ENCODE results near the gene MRTFB. TPM values are rescaled to one million over a fixed set of nuclear protein-coding genes. Genes with fewer than 3 reads are reported as not detected.
"Not testable (repeated sequence)": the region's sequence is repeated elsewhere in the genome, so short reads cannot be mapped to it uniquely, and the experiment has no call there.

MRTFB gene
- total RNA-seq (2014; rRNA removed; shearing (Covaris generic)), result 6.5 TPM in 2 replicates

- peak; percentile 87 for DNase-seq (ENCODE audit: low spot score)
These were observed at the start of gene MRTFB for GRCh38 chr16:14070877-14071575. Gene MRTFB, plus strand, starts transcription at chr16:14071319. Its CDS starts 69,288 bp downstream, at chr16:14140607.

- DNase-seq (ENCODE audit: low spot score), result not testable (repeated sequence)
These were observed 47.6 kb upstream of the MRTFB start for GRCh38 chr16:14023526-14023925.

- DNase-seq (ENCODE audit: low spot score), result peak; percentile 9
These were observed 46.8 kb upstream of the MRTFB start for GRCh38 chr16:14024283-14024682.

GRCh38 chr16:14026572-14027285 lies 44.4 kb upstream of the MRTFB start:
- no peak for DNase-seq (ENCODE audit: low spot score)

GRCh38 chr16:14028202-14028601 lies 42.9 kb upstream of the MRTFB start:
- DNase-seq (ENCODE audit: low spot score), result no peak

- no peak for DNase-seq (ENCODE audit: low spot score)
These were observed 41.5 kb upstream of the MRTFB start for GRCh38 chr16:14029658-14030057.

GRCh38 chr16:14035092-14035491 lies 36.0 kb upstream of the MRTFB start:
- no peak for DNase-seq (ENCODE audit: low spot score)

GRCh38 chr16:14036889-14037288 lies 34.2 kb upstream of the MRTFB start:
- no peak for DNase-seq (ENCODE audit: low spot score)

- DNase-seq (ENCODE audit: low spot score), result no peak
These were observed 33.2 kb upstream of the MRTFB start for GRCh38 chr16:14037960-14038359.

GRCh38 chr16:14041164-14041563 lies 30.0 kb upstream of the MRTFB start:
- DNase-seq (ENCODE audit: low spot score), result no peak

GRCh38 chr16:14042706-14043105 lies 28.4 kb upstream of the MRTFB start:
- no peak for DNase-seq (ENCODE audit: low spot score)

- DNase-seq (ENCODE audit: low spot score), result no peak
These were observed 27.8 kb upstream of the MRTFB start for GRCh38 chr16:14043278-14043677.

GRCh38 chr16:14043793-14044192 lies 27.3 kb upstream of the MRTFB start:
- DNase-seq (ENCODE audit: low spot score), result no peak

GRCh38 chr16:14047121-14047859 lies 23.8 kb upstream of the MRTFB start:
- not testable (repeated sequence) for DNase-seq (ENCODE audit: low spot score)

- DNase-seq (ENCODE audit: low spot score), result peak; percentile 60
These were observed 20.7 kb upstream of the MRTFB start for GRCh38 chr16:14050291-14051027.

- DNase-seq (ENCODE audit: low spot score), result no peak
These were observed 19.9 kb upstream of the MRTFB start for GRCh38 chr16:14051103-14051729.

GRCh38 chr16:14056970-14057369 lies 14.1 kb upstream of the MRTFB start:
- no peak for DNase-seq (ENCODE audit: low spot score)

GRCh38 chr16:14057878-14058382 lies 13.2 kb upstream of the MRTFB start:
- no peak for DNase-seq (ENCODE audit: low spot score)

GRCh38 chr16:14061732-14062259 lies 9.3 kb upstream of the MRTFB start:
- no peak for DNase-seq (ENCODE audit: low spot score)

- DNase-seq (ENCODE audit: low spot score), result no peak
These were observed 8.9 kb upstream of the MRTFB start for GRCh38 chr16:14062261-14062660.

Measured in HT-29 (cell line).